Measurements from ENCODE around the gene CTR9.
"Not testable (repeated sequence)": the region's sequence is repeated elsewhere in the genome, so short reads cannot be mapped to it uniquely, and the experiment has no call there.

DNA sequence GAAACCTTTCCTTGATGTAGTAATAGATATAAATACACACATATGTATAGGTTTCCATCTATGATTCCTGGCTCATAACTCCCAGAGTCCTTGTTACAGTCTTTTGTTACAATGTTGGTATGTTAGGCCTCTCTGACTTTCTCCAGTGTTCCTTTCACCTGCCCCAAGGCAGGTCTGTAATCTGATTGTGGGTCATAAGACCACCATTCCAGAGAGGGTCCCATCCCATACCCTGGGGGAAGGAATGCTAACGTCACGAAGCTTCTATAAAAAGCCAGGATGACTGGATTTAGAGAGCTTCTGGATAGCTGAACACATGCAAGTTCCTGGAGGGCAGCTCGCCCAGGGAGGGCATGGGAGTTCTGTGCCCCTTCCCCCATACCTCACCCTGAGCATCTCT, 71.4 kb downstream of the CTR9 start:
- TF ChIP-seq, protein P1, sequence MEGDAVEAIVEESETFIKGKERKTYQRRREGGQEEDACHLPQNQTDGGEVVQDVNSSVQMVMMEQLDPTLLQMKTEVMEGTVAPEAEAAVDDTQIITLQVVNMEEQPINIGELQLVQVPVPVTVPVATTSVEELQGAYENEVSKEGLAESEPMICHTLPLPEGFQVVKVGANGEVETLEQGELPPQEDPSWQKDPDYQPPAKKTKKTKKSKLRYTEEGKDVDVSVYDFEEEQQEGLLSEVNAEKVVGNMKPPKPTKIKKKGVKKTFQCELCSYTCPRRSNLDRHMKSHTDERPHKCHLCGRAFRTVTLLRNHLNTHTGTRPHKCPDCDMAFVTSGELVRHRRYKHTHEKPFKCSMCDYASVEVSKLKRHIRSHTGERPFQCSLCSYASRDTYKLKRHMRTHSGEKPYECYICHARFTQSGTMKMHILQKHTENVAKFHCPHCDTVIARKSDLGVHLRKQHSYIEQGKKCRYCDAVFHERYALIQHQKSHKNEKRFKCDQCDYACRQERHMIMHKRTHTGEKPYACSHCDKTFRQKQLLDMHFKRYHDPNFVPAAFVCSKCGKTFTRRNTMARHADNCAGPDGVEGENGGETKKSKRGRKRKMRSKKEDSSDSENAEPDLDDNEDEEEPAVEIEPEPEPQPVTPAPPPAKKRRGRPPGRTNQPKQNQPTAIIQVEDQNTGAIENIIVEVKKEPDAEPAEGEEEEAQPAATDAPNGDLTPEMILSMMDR (IDR thresholded peaks at IDR 0.05; ENCODE audit: low read depth, low read length): not testable (repeated sequence)
- TF ChIP-seq EZH2phosphoT487 (IDR thresholded peaks at IDR 0.05; ENCODE audit: low read depth): not testable (repeated sequence)

Data from OCI-LY3 (cell line).